Kidney (tissue), 14 donors: ENCODE results near the gene NLGN1. TPM values are rescaled to one million over a fixed set of nuclear protein-coding genes. Genes with fewer than 3 reads are reported as not detected.

Experiments
- DNase-seq, 5 donors: peaks; one replicate each; pipeline ENCODE4 v3.0.0-alpha.2; 2013 to 2020
- FAIRE-seq: peaks from 2 replicates; lab custom pipeline; 2012; peaks lifted over from hg19 to GRCh38; lab: Jason Lieb, UNC
- H3K27ac ChIP-seq, 2 donors: one replicate each; pipeline ENCODE4 v1.7.0; 2013; ENCODE audit warnings: low read depth in 2 of 2, low read length in 2 of 2, inconsistent platforms in 1 of 2
- H3K27me3 ChIP-seq: one replicate; pipeline ENCODE4 v1.7.1; 2013; ENCODE audit warnings: low read length, inconsistent platforms; ENCODE audit not compliant: control insufficient read depth, insufficient read depth
- H3K36me3 ChIP-seq, 3 donors: one replicate each; pipeline versions ENCODE4 v1.7.0 to v1.7.1; 2013; ENCODE audit warnings: low read length in 3 of 3, control low read depth in 1 of 3, inconsistent platforms in 1 of 3; ENCODE audit not compliant: insufficient read depth in 3 of 3, control insufficient read depth in 2 of 3
- H3K4me1 ChIP-seq, 3 donors: one replicate each; pipeline versions ENCODE4 v1.7.0 to v1.7.1; 2013; ENCODE audit warnings: low read length in 3 of 3, inconsistent platforms in 1 of 3, low read depth in 1 of 3; ENCODE audit not compliant: control insufficient read depth in 2 of 3, insufficient read depth in 2 of 3
- H3K4me3 ChIP-seq, 3 donors: one replicate each; pipeline versions ENCODE4 v1.7.0 to v1.8.1; 2013; ENCODE audit warnings: low read length in 3 of 3, control low read depth in 1 of 3, inconsistent platforms in 1 of 3
- H3K9ac ChIP-seq, 3 donors: one replicate each; pipeline versions ENCODE4 v1.7.0 to v1.7.1; 2013; ENCODE audit warnings: low read length in 3 of 3, control low read depth in 1 of 3, inconsistent platforms in 1 of 3
- H3K9me3 ChIP-seq, 3 donors: one replicate each; pipeline versions ENCODE4 v1.7.0 to v1.7.1; 2013; ENCODE audit warnings: low read length in 3 of 3, control low read depth in 1 of 3, inconsistent platforms in 1 of 3; ENCODE audit not compliant: control insufficient read depth in 2 of 3, insufficient read depth in 1 of 3
- intact Hi-C: fragments of 100-400 bp; cut with DNase I; formaldehyde crosslinking; loops from one replicate; pipeline ENCODE4 v1.11.1; 2022
- polyA plus RNA-seq: library from polyadenylated mRNA; stranded (reverse); fragments of 350-450 nt; fragmentation: Illumina TruSeq; extraction: RNeasy Lipid Tissue Mini Kit (QIAGEN cat#74804); gene quantifications from one replicate; pipeline ENCODE4 v1.2.3, GENCODE V29; 2014; ENCODE audit warnings: low read depth, low replicate concordance; ENCODE audit not compliant: insufficient read depth
- total RNA-seq: library from RNA; stranded (reverse); fragmentation: NEBNext Ultra II Directional; extraction: Animal tissue kit (Norgen Biotek cat#: 25700); gene quantifications from one replicate; pipeline ENCODE4 v1.2.1, GENCODE V29; 2021
- TF ChIP-seq, protein P1 (sequence below): IDR thresholded peaks from 3 replicates; pipeline ENCODE4 v1.5.1; 2012; ENCODE audit warnings: mild to moderate bottlenecking, moderate library complexity, borderline replicate concordance; ENCODE audit not compliant: insufficient read depth; ENCODE audit errors: extremely low read depth
- donor health status: control.
- donor health status: control.
- donor health status: control.
- donor health status: control.
- donor health status: control.
- donor health status: DM: yes; HTN: yes; CAD: no.
- donor health status: Normal renal cell carcinoma (clear cell type).

The NLGN1 gene
- total and polyA plus RNA-seq, 2 donors from 2014 or later = 0.49 to 19.4 TPM

GRCh38 chr3:173584093-173584837 lies 186.7 kb downstream of the NLGN1 start:
- peak; percentile 21 for FAIRE-seq
- no peaks in the 10 kb centered on the region for H3K4me1 ChIP-seq
- H3K9ac ChIP-seq = no peak overlapping the region
- H3K9me3 ChIP-seq = no peaks in the 10 kb centered on the region
- intact Hi-C loops = no loop called here
- H3K27me3 ChIP-seq = no peaks in the 10 kb centered on the region
- DNase-seq = peak in 4 of 5 donors; percentile 63 to 81 (median 72)
- H3K36me3 ChIP-seq = no peaks in the 10 kb centered on the region
- peak overlapping the region; percentile 66 to 81 (median 68) for H3K4me3 ChIP-seq
- TF ChIP-seq, protein P1, sequence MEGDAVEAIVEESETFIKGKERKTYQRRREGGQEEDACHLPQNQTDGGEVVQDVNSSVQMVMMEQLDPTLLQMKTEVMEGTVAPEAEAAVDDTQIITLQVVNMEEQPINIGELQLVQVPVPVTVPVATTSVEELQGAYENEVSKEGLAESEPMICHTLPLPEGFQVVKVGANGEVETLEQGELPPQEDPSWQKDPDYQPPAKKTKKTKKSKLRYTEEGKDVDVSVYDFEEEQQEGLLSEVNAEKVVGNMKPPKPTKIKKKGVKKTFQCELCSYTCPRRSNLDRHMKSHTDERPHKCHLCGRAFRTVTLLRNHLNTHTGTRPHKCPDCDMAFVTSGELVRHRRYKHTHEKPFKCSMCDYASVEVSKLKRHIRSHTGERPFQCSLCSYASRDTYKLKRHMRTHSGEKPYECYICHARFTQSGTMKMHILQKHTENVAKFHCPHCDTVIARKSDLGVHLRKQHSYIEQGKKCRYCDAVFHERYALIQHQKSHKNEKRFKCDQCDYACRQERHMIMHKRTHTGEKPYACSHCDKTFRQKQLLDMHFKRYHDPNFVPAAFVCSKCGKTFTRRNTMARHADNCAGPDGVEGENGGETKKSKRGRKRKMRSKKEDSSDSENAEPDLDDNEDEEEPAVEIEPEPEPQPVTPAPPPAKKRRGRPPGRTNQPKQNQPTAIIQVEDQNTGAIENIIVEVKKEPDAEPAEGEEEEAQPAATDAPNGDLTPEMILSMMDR = peak; percentile 40
- no peak overlapping the region for H3K27ac ChIP-seq

- peak overlapping the region in 2 of 3 donors; percentile 20 to 45 for H3K9ac ChIP-seq
- TF ChIP-seq, protein P1 = no peak
- no peak for FAIRE-seq
- H3K4me1 ChIP-seq = no peaks in the 10 kb centered on the region
- H3K36me3 ChIP-seq = no peaks in the 10 kb centered on the region
- H3K9me3 ChIP-seq = no peaks in the 10 kb centered on the region
- H3K27me3 ChIP-seq = no peaks in the 10 kb centered on the region
- intact Hi-C loops = no loop called here
- peak overlapping the region in 1 of 2 donors; percentile 6 for H3K27ac ChIP-seq
- DNase-seq = peak; percentile 60 to 79 (median 72)
- peak overlapping the region; percentile 66 to 81 (median 68) for H3K4me3 ChIP-seq
These were observed 187.6 kb downstream of the NLGN1 start for GRCh38 chr3:173584838-173585831.

DNA sequence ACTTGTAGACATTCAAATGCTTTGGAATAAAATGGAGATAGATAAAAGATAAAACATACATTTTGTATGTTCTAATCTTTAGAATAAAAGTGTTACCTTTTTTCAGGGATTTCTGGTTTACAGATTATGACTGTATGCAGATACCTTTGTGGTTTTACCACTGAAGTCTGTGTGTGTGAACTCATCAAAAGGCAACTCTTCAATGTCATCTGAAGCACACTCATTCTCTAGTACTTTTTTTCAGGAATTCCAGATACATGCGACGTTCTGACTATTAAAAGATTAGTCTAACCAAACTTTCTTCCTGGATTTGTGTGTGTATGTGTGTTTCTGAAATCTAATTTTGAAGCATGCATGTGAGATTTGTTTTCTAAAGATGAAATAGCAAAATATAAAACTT lies 188.6 kb downstream of the NLGN1 start:
- peak overlapping the region in 1 of 3 donors; percentile 81 for H3K4me3 ChIP-seq
- no peaks in the 10 kb centered on the region for H3K36me3 ChIP-seq
- intact Hi-C loops = no loop called here
- no peak for FAIRE-seq
- DNase-seq = peak in 1 of 5 donors; percentile 14
- H3K9me3 ChIP-seq = no peaks in the 10 kb centered on the region
- no peaks in the 10 kb centered on the region for H3K27me3 ChIP-seq
- H3K27ac ChIP-seq = no peak overlapping the region
- TF ChIP-seq, protein P1 = no peak
- no peak overlapping the region for H3K9ac ChIP-seq
- no peaks in the 10 kb centered on the region for H3K4me1 ChIP-seq
